Endothelial cell (in vitro differentiated cells): ENCODE results near the gene FARP2. TPM values are rescaled to one million over a fixed set of nuclear protein-coding genes. Genes with fewer than 3 reads are reported as not detected.
"Not testable (repeated sequence)": the region's sequence is repeated elsewhere in the genome, so short reads cannot be mapped to it uniquely, and the experiment has no call there.

Experiments
- DNase-seq: peaks from one replicate; pipeline ENCODE4 v3.0.0; 2021; ENCODE audit warnings: low spot score
- H3K27ac Mint-ChIP-seq: one replicate; pipeline ENCODE4 v1.8.0; 2021; ENCODE audit warnings: mixed read lengths, inconsistent platforms; ENCODE audit not compliant: unreplicated experiment
- H3K27me3 Mint-ChIP-seq: one replicate; pipeline ENCODE4 v1.8.0; 2021; ENCODE audit warnings: mild to moderate bottlenecking, moderate library complexity, mixed read lengths, inconsistent platforms; ENCODE audit not compliant: unreplicated experiment
- H3K36me3 Mint-ChIP-seq: one replicate; pipeline ENCODE4 v1.8.0; 2021; ENCODE audit warnings: mild to moderate bottlenecking, low read depth, mixed read lengths, inconsistent platforms; ENCODE audit not compliant: unreplicated experiment
- H3K4me1 Mint-ChIP-seq: one replicate; pipeline ENCODE4 v1.8.0; 2021; ENCODE audit warnings: mild to moderate bottlenecking, mixed read lengths, inconsistent platforms; ENCODE audit not compliant: unreplicated experiment
- H3K4me3 Mint-ChIP-seq: one replicate; pipeline ENCODE4 v1.8.0; 2021; ENCODE audit warnings: mild to moderate bottlenecking, mixed read lengths, inconsistent platforms; ENCODE audit not compliant: unreplicated experiment
- H3K9me3 Mint-ChIP-seq: one replicate; pipeline ENCODE4 v1.8.0; 2021; ENCODE audit warnings: mixed read lengths, inconsistent platforms; ENCODE audit not compliant: unreplicated experiment
- CTCF ChIP-seq: fragments of 200-600 bp; sonication (generic); IDR thresholded peaks from one replicate; pipeline ENCODE4 v1.5.0; 2021; ENCODE audit warnings: antibody characterized with exemption; ENCODE audit not compliant: unreplicated experiment
- total RNA-seq: library from RNA; stranded (reverse); fragmentation: NEBNext Ultra II Directional; extraction: Animal tissue kit (Norgen Biotek cat#: 25700); gene quantifications from one replicate; pipeline ENCODE4 v1.2.1, GENCODE V29; 2021; ENCODE audit not compliant: unreplicated experiment

FARP2 gene
- total RNA-seq, 1 donor from 2014 or later: 19.1 TPM

GRCh38 chr2:241368643-241369042 is 12.6 kb downstream of the FARP2 start:
- no peaks in the 10 kb centered on the region for H3K9me3 Mint-ChIP-seq
- H3K4me1 Mint-ChIP-seq: no peaks in the 10 kb centered on the region
- peaks cover 1% of the 10 kb centered on the region for H3K27me3 Mint-ChIP-seq
- DNase-seq: no peak
- no peak for TF ChIP-seq CTCF
- H3K27ac Mint-ChIP-seq: no peak overlapping the region
- no peak overlapping the region for H3K4me3 Mint-ChIP-seq
- H3K36me3 Mint-ChIP-seq: no peaks in the 10 kb centered on the region

- no peaks in the 10 kb centered on the region for H3K9me3 Mint-ChIP-seq
- no peak overlapping the region for H3K4me3 Mint-ChIP-seq
- H3K4me1 Mint-ChIP-seq: no peaks in the 10 kb centered on the region
- no peak for DNase-seq
- no peak overlapping the region for H3K27ac Mint-ChIP-seq
- no peaks in the 10 kb centered on the region for H3K36me3 Mint-ChIP-seq
- peaks cover 1% of the 10 kb centered on the region for H3K27me3 Mint-ChIP-seq
- TF ChIP-seq CTCF: no peak
Observed at GRCh38 chr2:241372361-241372992, 16.4 kb downstream of the FARP2 start.

GRCh38 chr2:241373446-241373845 is 17.4 kb downstream of the FARP2 start:
- H3K4me1 Mint-ChIP-seq: no peaks in the 10 kb centered on the region
- H3K27me3 Mint-ChIP-seq: peaks cover 1% of the 10 kb centered on the region
- no peak overlapping the region for H3K4me3 Mint-ChIP-seq
- H3K36me3 Mint-ChIP-seq: no peaks in the 10 kb centered on the region
- no peak for DNase-seq
- no peak for TF ChIP-seq CTCF
- no peaks in the 10 kb centered on the region for H3K9me3 Mint-ChIP-seq
- H3K27ac Mint-ChIP-seq: no peak overlapping the region

GRCh38 chr2:241373906-241374305 is 17.8 kb downstream of the FARP2 start:
- not testable (repeated sequence) for H3K27ac Mint-ChIP-seq, H3K36me3 Mint-ChIP-seq, H3K4me1 Mint-ChIP-seq, H3K9me3 Mint-ChIP-seq, DNase-seq, H3K27me3 Mint-ChIP-seq, H3K4me3 Mint-ChIP-seq

- Mint-ChIP-seq H3K4me3 (no peak overlapping the region), H3K27me3 (peaks cover 3% of the 10 kb centered on the region), H3K4me1 (no peaks in the 10 kb centered on the region), H3K27ac (no peak overlapping the region), H3K36me3 (no peaks in the 10 kb centered on the region), H3K9me3 (no peaks in the 10 kb centered on the region)
- no peak for DNase-seq
- TF ChIP-seq CTCF: no peak
Observed at GRCh38 chr2:241375300-241375699, 19.2 kb downstream of the FARP2 start.
